Thyroid gland (tissue), 4 donors: ENCODE data around the gene NPIPA1.
"Not testable (repeated sequence)": the region's sequence is repeated elsewhere in the genome, so short reads cannot be mapped to it uniquely, and the experiment has no call there.

ENCODE experiments used
- POLR2A ChIP-seq, 2 donors: fragments of 450-650 bp; IDR thresholded peaks; one replicate each; pipeline ENCODE4 v1.6.1; 2017; ENCODE audit warnings: antibody characterized with exemption in 2 of 2, mild to moderate bottlenecking in 2 of 2, moderate library complexity in 1 of 2
- TF ChIP-seq, protein P1 (sequence below), 6 experiments: fragments of 200-600 bp in 3 of 6; fragments of 450-650 bp in 3 of 6; sonication (generic) in 3 of 6; IDR thresholded peaks; one replicate each; pipeline ENCODE4 v1.5.1; 2016 to 2019; ENCODE audit warnings: antibody characterized with exemption in 6 of 6, mild to moderate bottlenecking in 2 of 6, inconsistent platforms in 1 of 6, moderate library complexity in 1 of 6

DNA sequence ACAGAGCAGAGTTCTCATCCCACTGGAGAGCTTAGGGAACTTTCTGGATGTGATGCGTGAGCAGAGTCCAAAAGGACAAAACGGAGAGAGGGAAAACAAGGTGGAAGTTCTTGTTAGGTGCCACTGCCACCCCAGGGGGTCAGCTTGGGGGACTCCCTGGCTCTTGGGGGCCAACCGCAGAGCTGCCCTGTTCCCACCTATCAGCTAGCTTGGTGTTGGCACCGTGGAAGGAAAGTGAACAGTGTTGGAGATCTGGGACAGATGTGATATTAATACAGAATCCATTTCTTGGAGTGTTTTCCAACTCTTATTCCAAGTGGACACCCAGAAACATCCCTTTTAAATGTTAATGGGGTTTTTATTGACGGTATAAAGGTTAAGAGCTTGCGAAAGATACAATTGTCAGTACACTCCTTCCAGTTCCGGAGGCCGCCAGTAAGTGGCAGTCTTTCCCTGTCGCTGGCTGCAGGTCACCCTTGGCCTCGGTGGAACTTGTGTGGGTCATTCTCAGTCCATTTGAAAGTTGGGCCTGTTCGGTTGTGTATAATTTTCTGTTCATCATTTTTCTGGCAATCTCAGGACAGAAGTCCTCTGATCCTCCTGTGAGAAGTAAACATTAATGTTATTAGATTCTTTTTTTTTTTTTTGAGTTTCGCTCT lies 40.1 kb upstream of the NPIPA1 start:
- TF ChIP-seq, protein P1, sequence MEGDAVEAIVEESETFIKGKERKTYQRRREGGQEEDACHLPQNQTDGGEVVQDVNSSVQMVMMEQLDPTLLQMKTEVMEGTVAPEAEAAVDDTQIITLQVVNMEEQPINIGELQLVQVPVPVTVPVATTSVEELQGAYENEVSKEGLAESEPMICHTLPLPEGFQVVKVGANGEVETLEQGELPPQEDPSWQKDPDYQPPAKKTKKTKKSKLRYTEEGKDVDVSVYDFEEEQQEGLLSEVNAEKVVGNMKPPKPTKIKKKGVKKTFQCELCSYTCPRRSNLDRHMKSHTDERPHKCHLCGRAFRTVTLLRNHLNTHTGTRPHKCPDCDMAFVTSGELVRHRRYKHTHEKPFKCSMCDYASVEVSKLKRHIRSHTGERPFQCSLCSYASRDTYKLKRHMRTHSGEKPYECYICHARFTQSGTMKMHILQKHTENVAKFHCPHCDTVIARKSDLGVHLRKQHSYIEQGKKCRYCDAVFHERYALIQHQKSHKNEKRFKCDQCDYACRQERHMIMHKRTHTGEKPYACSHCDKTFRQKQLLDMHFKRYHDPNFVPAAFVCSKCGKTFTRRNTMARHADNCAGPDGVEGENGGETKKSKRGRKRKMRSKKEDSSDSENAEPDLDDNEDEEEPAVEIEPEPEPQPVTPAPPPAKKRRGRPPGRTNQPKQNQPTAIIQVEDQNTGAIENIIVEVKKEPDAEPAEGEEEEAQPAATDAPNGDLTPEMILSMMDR (IDR thresholded peaks at IDR 0.05), result peak in 1 of 6 experiments; percentile 28
- not testable (repeated sequence) for TF ChIP-seq POLR2A (IDR thresholded peaks at IDR 0.05)
